PFSK-1 (cell line): ENCODE results near the gene CDC42BPG.

ENCODE experiments used
- POLR2AphosphoS5 ChIP-seq: IDR thresholded peaks from 2 replicates; pipeline ENCODE4 v1.6.1; 2012; ENCODE audit warnings: low read depth, mild to moderate bottlenecking, control low read depth, low read length, moderate library complexity
- REST ChIP-seq, 2 experiments: IDR thresholded peaks; 2 replicates each; pipeline versions ENCODE4 v1.6.1 to v1.8.0; 2011 to 2012; ENCODE audit warnings: low read depth in 2 of 2, low read length in 2 of 2, control low read depth in 1 of 2, inconsistent platforms in 1 of 2, mild to moderate bottlenecking in 1 of 2, moderate library complexity in 1 of 2; ENCODE audit not compliant: insufficient read depth in 1 of 2
- SIN3A ChIP-seq: IDR thresholded peaks from 2 replicates; pipeline ENCODE4 v1.6.1; 2012; ENCODE audit warnings: mild to moderate bottlenecking, low read length, moderate library complexity, borderline replicate concordance; ENCODE audit not compliant: insufficient read depth
- TAF1 ChIP-seq: IDR thresholded peaks from 2 replicates; pipeline ENCODE4 v1.6.1; 2012; ENCODE audit warnings: low read length, control low read depth, borderline replicate concordance; ENCODE audit not compliant: insufficient read depth

GRCh38 chr11:64809781-64810241 is 34.6 kb downstream of the CDC42BPG start:
- TF ChIP-seq POLR2AphosphoS5, result no peak
- TF ChIP-seq TAF1, result no peak
- TF ChIP-seq REST (IDR thresholded peaks at IDR 0.05; ENCODE audit: insufficient read depth in 1 of 2, low read depth in 2 of 2, low read length in 2 of 2), result no peak
- no peak for TF ChIP-seq SIN3A
